Renal cortex interstitium (tissue), 11 donors: ENCODE measurements around the gene CDA. TPM values are rescaled to one million over a fixed set of nuclear protein-coding genes. Genes with fewer than 3 reads are reported as not detected.

Experiments used
- DNase-seq, 11 donors: peaks; one replicate each; pipeline ENCODE4 v3.0.0-alpha.2; 2013; ENCODE audit warnings: low read depth in 9 of 11, low spot score in 4 of 11; ENCODE audit errors: extremely low read depth in 1 of 11
- polyA plus RNA-seq, 3 donors: library from polyadenylated mRNA; unstranded; fragments of 120-200 nt; gene quantifications; one replicate each; pipeline ENCODE4 v1.2.1, GENCODE V29; 2013; ENCODE audit not compliant: insufficient read length in 3 of 3

CDA gene
- polyA plus RNA-seq, 3 donors: 4.5 to 6.1 (median 5.7) TPM

GRCh38 chr1:20663969-20664715 lies 75.2 kb downstream of the CDA start:
- no peak for DNase-seq

GRCh38 chr1:20665726-20666125 lies 76.8 kb downstream of the CDA start:
- no peak for DNase-seq

GRCh38 chr1:20666146-20666545 lies 77.2 kb downstream of the CDA start:
- DNase-seq: no peak

- DNase-seq: no peak
Measured at GRCh38 chr1:20666804-20667203, 77.9 kb downstream of the CDA start.

Other genes starting within 250 kb of the CDA start
- gene CAMK2N1, start 102.9 kb upstream of the CDA start, polyA plus RNA-seq: 10 to 100 TPM; 67.5 to 90.2 (median 84.3) TPM
- gene MUL1, start 80.9 kb upstream of the CDA start, polyA plus RNA-seq: 10 to 100 TPM; 30.4 to 39.7 (median 34.3) TPM
- gene FAM43B, start 36.5 kb upstream of the CDA start, polyA plus RNA-seq: 1 to 10 TPM in 2 of 3 donors, under 1 TPM in 1; 0.79 to 2.1 (median 1.6) TPM
- gene PINK1, start 44.4 kb downstream of the CDA start, polyA plus RNA-seq: 10 to 100 TPM; 63.7 to 79.6 (median 69.3) TPM
- 100 to 1,000 TPM; 213 to 238 (median 218) TPM for gene DDOST, start 72.3 kb downstream of the CDA start, polyA plus RNA-seq
- gene KIF17, start 128.9 kb downstream of the CDA start, polyA plus RNA-seq: 1 to 10 TPM; 2.8 to 5.8 (median 3.1) TPM
- 1 to 10 TPM in 2 of 3 donors, under 1 TPM in 1; 0.93 to 1.5 (median 1.4) TPM for gene SH2D5, start 143.6 kb downstream of the CDA start, polyA plus RNA-seq
- 100 to 1,000 TPM; 278 to 383 (median 294) TPM for gene HP1BP3, start 198.2 kb downstream of the CDA start, polyA plus RNA-seq